D721Med (cell line): Measurements from ENCODE around the gene PAQR9.

Source experiments
- DNase-seq: peaks from one replicate; pipeline ENCODE4 v3.0.0; 2011; ENCODE audit warnings: low spot score; ENCODE audit not compliant: insufficient read length
- FAIRE-seq: peaks from 2 replicates; lab custom pipeline; 2011; peaks lifted over from hg19 to GRCh38; lab: Jason Lieb, UNC
- TF ChIP-seq, protein P1 (sequence below): IDR thresholded peaks from 2 replicates; pipeline ENCODE4 v1.5.1; 2012; ENCODE audit warnings: mild to moderate bottlenecking, control low read depth; ENCODE audit not compliant: insufficient read depth; ENCODE audit errors: missing control alignments

The PAQR9 gene, protein sequence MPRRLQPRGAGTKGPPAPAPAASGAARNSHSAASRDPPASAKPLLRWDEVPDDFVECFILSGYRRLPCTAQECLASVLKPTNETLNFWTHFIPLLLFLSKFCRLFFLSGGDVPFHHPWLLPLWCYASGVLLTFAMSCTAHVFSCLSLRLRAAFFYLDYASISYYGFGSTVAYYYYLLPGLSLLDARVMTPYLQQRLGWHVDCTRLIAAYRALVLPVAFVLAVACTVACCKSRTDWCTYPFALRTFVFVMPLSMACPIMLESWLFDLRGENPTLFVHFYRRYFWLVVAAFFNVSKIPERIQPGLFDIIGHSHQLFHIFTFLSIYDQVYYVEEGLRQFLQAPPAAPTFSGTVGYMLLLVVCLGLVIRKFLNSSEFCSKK

DNA sequence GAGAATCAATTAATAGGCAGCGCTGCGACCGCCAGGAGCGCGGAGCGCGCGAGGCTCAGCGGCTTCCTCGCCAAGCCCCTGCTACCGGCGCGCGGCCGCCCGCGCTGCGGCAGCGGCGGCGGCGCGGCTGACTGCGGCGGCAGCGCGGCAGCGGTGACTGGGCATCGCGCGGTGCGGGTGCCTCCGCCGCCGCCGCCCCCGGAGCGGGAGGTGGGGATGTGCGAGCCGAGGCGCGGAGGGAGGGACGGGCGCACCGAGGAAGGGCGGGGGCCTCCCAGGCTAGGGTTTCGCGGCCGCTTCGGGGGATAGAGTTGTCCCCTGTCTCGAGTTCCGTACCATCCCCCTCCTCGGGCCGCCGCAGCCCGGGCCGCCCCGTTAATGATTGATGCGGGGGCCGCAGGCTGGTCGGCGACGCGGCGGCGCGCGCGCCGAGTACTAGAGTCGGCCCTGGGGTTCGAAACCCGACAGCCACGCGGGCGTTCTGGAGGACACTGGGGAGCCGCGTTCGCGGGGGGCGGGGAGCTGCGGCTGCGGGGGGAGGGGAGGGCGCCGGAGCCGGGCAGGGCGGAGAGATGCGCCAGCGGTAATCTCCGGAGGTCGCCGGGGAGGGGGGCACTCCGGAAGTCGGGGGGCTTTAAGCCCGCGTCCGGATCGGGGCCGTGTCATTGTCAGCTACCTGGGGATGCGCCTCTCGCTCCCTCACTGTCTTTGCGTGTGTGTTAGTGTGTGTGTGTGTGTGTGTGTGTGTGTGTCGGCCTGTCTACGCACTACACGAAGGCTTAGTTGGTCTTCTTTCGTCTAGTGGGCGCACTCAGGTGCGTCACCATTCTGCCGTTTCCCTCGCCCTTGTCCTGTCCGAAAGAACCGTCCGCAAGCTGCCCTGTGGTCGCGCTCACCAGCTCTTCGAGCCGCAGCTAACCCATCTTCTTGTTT lies at the start of gene PAQR9:
PAQR9 (minus strand) TSS at position 159 of the 933 bp plus-strand sequence. CDS start 338 bp downstream, outside the sequence.
- TF ChIP-seq, protein P1, sequence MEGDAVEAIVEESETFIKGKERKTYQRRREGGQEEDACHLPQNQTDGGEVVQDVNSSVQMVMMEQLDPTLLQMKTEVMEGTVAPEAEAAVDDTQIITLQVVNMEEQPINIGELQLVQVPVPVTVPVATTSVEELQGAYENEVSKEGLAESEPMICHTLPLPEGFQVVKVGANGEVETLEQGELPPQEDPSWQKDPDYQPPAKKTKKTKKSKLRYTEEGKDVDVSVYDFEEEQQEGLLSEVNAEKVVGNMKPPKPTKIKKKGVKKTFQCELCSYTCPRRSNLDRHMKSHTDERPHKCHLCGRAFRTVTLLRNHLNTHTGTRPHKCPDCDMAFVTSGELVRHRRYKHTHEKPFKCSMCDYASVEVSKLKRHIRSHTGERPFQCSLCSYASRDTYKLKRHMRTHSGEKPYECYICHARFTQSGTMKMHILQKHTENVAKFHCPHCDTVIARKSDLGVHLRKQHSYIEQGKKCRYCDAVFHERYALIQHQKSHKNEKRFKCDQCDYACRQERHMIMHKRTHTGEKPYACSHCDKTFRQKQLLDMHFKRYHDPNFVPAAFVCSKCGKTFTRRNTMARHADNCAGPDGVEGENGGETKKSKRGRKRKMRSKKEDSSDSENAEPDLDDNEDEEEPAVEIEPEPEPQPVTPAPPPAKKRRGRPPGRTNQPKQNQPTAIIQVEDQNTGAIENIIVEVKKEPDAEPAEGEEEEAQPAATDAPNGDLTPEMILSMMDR, result no peak
- DNase-seq, result no peak
- FAIRE-seq, result no peak

DNA sequence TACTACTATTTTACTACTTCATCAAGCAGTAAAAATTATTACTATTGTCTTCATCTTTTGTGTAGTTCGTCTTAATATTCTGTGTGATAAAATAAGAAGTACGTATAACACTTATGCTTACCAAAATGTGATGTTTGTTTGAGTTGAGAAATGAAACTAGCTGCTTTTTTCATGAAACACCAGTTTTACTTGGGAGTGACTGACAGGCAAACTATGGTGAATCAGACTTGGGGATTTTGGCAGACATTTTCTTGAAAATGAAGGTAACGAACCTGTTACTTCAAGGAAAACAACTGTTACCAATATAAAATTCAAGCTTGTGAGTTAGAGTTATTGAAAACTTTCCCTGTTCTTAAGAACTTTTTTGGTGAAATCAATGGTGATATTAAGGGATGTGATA lies 48.2 kb upstream of the PAQR9 start:
- no peak for DNase-seq

GRCh38 chr3:143010024-143010423 lies 46.5 kb upstream of the PAQR9 start:
- FAIRE-seq, result no peak
- DNase-seq, result no peak
- TF ChIP-seq, protein P1, result no peak

More for the DNA sequence above, 48.2 kb upstream of the PAQR9 start:
- FAIRE-seq, result no peak
- TF ChIP-seq, protein P1, result no peak

DNA sequence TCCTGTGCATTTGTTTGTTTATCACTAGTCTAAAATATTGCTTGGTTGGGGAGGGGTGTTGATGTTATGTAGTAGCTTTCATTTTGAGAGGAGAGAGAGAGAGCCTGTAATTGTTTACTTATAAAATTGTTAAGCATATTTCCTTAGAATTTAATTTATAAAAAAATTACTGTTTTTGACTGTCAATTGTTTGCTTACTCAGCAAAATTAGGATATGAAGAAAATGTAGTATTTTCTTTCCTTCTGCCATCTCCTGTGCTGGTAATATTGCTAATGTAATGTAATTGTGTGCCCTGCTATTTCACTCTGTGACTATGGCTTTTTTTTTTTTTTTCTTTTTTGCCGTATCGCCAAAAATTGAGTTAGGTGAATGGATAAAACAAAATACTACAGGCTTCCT lies 41.3 kb upstream of the PAQR9 start:
- FAIRE-seq (no peak), DNase-seq (no peak)
- TF ChIP-seq, protein P1, result no peak

- DNase-seq (no peak), FAIRE-seq (no peak)
Measured at GRCh38 chr3:143002727-143003126, 39.3 kb upstream of the PAQR9 start.

DNA sequence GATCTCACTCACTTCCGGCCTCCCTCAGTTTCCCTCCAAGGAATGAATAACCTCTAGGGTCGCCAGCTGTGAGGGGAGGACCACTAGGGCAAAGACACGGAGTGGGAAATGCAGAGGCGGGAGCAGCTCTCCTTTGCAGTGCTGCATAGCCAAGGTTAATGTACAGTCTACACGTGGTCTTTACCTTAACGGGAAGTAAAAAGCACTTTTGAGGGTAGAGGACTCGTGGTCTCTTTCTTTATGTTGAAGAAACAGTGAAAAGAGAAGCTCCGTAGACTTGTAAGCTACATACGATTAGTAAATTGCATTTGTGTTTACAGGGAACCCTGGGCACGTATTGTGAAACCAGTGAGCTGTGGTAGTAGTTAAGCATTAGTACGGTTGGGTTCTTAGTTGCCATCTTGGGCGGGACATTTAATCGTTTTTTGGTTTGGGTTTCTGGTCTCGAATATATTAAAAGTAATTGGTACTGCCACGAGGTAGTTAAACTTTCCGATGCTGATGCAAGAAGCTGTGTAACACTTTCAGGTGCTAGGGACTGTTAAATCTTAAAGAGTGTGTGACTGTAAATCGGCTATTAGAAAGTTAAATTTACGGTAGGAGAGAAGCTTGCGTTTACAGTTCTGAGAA lies 38.7 kb upstream of the PAQR9 start:
- TF ChIP-seq, protein P1, result no peak
- FAIRE-seq (no peak), DNase-seq (no peak)

More at GRCh38 chr3:143002727-143003126, 39.3 kb upstream of the PAQR9 start:
- TF ChIP-seq, protein P1, result no peak
